ENCODE data around the gene LRP1B.

The LRP1B gene

DNA sequence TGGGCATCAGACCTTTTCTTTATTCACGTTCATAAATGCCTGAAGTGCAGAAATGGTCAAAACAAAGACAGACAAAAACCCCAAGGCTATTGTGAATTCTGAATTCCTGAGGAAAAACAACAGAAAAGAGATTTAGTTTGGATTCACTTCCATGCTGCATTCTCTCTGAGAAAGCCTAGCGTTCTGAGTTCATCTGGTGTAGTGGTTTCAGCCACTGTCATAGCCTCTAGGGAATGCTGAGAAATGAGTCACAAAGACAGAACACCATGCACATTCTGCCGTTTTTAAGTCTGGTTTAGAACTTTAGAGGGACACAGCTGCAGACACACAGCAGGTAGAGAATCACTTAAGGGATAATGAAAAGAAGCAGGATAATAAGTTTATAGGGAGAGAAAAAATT, 93.8 kb downstream of the LRP1B start:
- H3K79me2 ChIP-seq (ENCODE audit: control insufficient read depth, low read length) = no peaks in the 10 kb centered on the region
- no peak overlapping the region for H3K27ac ChIP-seq (ENCODE audit: low read depth, low read length)
- no peaks in the 10 kb centered on the region for H3K9me2 ChIP-seq (replicated peaks; ENCODE audit: control insufficient read depth, low read length)
- H3K27me3 ChIP-seq (ENCODE audit: control insufficient read depth, low read length) = no peaks in the 10 kb centered on the region
- H3K4me1 ChIP-seq (ENCODE audit: control insufficient read depth, low read length) = no peaks in the 10 kb centered on the region
- H3K36me3 ChIP-seq (ENCODE audit: control insufficient read depth, low read length) = no peaks in the 10 kb centered on the region
- H3K4me3 ChIP-seq (ENCODE audit: low read length) = no peak overlapping the region
- no peak for TF ChIP-seq CTCF (IDR thresholded peaks at IDR 0.05; ENCODE audit: low read depth, low read length, poor library complexity, severe bottlenecking)
- TF ChIP-seq EZH2phosphoT487 (IDR thresholded peaks at IDR 0.05; ENCODE audit: borderline replicate concordance, low read length) = no peak
- H3K9me3 ChIP-seq (ENCODE audit: control insufficient read depth, insufficient read depth, low read length) = no peaks in the 10 kb centered on the region
- H3K4me2 ChIP-seq (ENCODE audit: low read length) = no peak overlapping the region
- no peaks in the 10 kb centered on the region for H3F3A ChIP-seq (ENCODE audit: control insufficient read depth, insufficient read depth)
- H4K20me1 ChIP-seq (ENCODE audit: control insufficient read depth, insufficient read depth, low read depth, low read length) = no peaks in the 10 kb centered on the region

- Histone ChIP-seq H3K9me3 (ENCODE audit: control insufficient read depth, insufficient read depth, low read length) (no peaks in the 10 kb centered on the region), H3K36me3 (ENCODE audit: control insufficient read depth, low read length) (no peaks in the 10 kb centered on the region), H3K27ac (ENCODE audit: low read depth, low read length) (no peak overlapping the region), H4K20me1 (ENCODE audit: control insufficient read depth, insufficient read depth, low read depth, low read length) (no peaks in the 10 kb centered on the region), H3K9me2 (replicated peaks; ENCODE audit: control insufficient read depth, low read length) (no peaks in the 10 kb centered on the region), H3K4me1 (ENCODE audit: control insufficient read depth, low read length) (no peaks in the 10 kb centered on the region), H3F3A (ENCODE audit: control insufficient read depth, insufficient read depth) (no peaks in the 10 kb centered on the region), H3K27me3 (ENCODE audit: control insufficient read depth, low read length) (no peaks in the 10 kb centered on the region), H3K4me2 (ENCODE audit: low read length) (no peak overlapping the region), H3K79me2 (ENCODE audit: control insufficient read depth, low read length) (no peaks in the 10 kb centered on the region), H3K4me3 (ENCODE audit: low read length) (no peak overlapping the region)
- TF ChIP-seq CTCF (IDR thresholded peaks at IDR 0.05; ENCODE audit: low read depth, low read length, poor library complexity, severe bottlenecking) = no peak
- no peak for TF ChIP-seq EZH2phosphoT487 (IDR thresholded peaks at IDR 0.05; ENCODE audit: borderline replicate concordance, low read length)
Measured at GRCh38 chr2:142033393-142033792, 97.4 kb downstream of the LRP1B start.

DNA sequence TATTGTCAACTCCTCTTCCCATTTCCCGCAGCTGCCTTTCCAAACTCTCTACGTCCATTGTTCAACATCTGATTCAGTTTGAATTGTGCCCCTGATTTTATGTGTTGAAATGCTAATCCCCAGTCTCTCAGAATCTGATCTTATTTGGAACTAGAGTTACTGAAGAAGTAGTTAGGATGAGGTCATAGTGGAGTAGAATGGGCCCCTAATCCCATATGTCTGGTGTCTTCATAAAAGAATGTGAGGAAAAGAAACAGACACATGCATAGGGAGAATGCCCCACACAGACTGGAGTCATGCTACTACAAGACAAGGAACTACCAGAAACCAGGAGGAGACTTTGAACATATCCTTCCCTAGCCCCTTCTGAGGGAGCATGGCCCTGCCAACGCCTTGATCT, 99.2 kb downstream of the LRP1B start:
- Histone ChIP-seq H3K79me2 (ENCODE audit: control insufficient read depth, low read length) (no peaks in the 10 kb centered on the region), H4K20me1 (ENCODE audit: control insufficient read depth, insufficient read depth, low read depth, low read length) (no peaks in the 10 kb centered on the region), H3K4me3 (ENCODE audit: low read length) (no peak overlapping the region), H3K9me3 (ENCODE audit: control insufficient read depth, insufficient read depth, low read length) (no peaks in the 10 kb centered on the region), H3K36me3 (ENCODE audit: control insufficient read depth, low read length) (no peaks in the 10 kb centered on the region), H3K9me2 (replicated peaks; ENCODE audit: control insufficient read depth, low read length) (no peaks in the 10 kb centered on the region), H3K27ac (ENCODE audit: low read depth, low read length) (no peak overlapping the region), H3K4me1 (ENCODE audit: control insufficient read depth, low read length) (no peaks in the 10 kb centered on the region), H3K4me2 (ENCODE audit: low read length) (no peak overlapping the region), H3F3A (ENCODE audit: control insufficient read depth, insufficient read depth) (no peaks in the 10 kb centered on the region), H3K27me3 (ENCODE audit: control insufficient read depth, low read length) (no peaks in the 10 kb centered on the region)
- TF ChIP-seq CTCF (IDR thresholded peaks at IDR 0.05; ENCODE audit: low read depth, low read length, poor library complexity, severe bottlenecking) (no peak), EZH2phosphoT487 (IDR thresholded peaks at IDR 0.05; ENCODE audit: borderline replicate concordance, low read length) (no peak)

- TF ChIP-seq EZH2phosphoT487 (IDR thresholded peaks at IDR 0.05; ENCODE audit: borderline replicate concordance, low read length) (no peak), CTCF (IDR thresholded peaks at IDR 0.05; ENCODE audit: low read depth, low read length, poor library complexity, severe bottlenecking) (no peak)
- H4K20me1 ChIP-seq (ENCODE audit: control insufficient read depth, insufficient read depth, low read depth, low read length) = no peaks in the 10 kb centered on the region
- H3K4me3 ChIP-seq (ENCODE audit: low read length) = no peak overlapping the region
- no peaks in the 10 kb centered on the region for H3K4me1 ChIP-seq (ENCODE audit: control insufficient read depth, low read length)
- no peaks in the 10 kb centered on the region for H3K79me2 ChIP-seq (ENCODE audit: control insufficient read depth, low read length)
- no peaks in the 10 kb centered on the region for H3K36me3 ChIP-seq (ENCODE audit: control insufficient read depth, low read length)
- H3K27me3 ChIP-seq (ENCODE audit: control insufficient read depth, low read length) = no peaks in the 10 kb centered on the region
- no peaks in the 10 kb centered on the region for H3K9me3 ChIP-seq (ENCODE audit: control insufficient read depth, insufficient read depth, low read length)
- H3K27ac ChIP-seq (ENCODE audit: low read depth, low read length) = no peak overlapping the region
- H3F3A ChIP-seq (ENCODE audit: control insufficient read depth, insufficient read depth) = no peaks in the 10 kb centered on the region
- no peaks in the 10 kb centered on the region for H3K9me2 ChIP-seq (replicated peaks; ENCODE audit: control insufficient read depth, low read length)
- H3K4me2 ChIP-seq (ENCODE audit: low read length) = no peak overlapping the region
Measured at GRCh38 chr2:142030735-142031134, 100.1 kb downstream of the LRP1B start.
